GM12878 (cell line): Measurements from ENCODE around the gene ADRA2B. TPM values are rescaled to one million over a fixed set of nuclear protein-coding genes. Genes with fewer than 3 reads are reported as not detected.

Experiments used
- ATAC-seq: fragments of 200-7000 bp; cut with Tn5 transposase; 3 replicates; pipeline ENCODE4 v1.9.1; 2020; ENCODE audit warnings: mild to moderate bottlenecking, moderate library complexity
- BruUV-seq: library from RNA; stranded (reverse); fragments of 400-500 nt; replicated peaks from 2 replicates; lab custom pipeline; 2021; lab: Mats Ljungman, UMichigan
- CTCF ChIA-PET: fragments of 300-600 bp; sonication (Branson Sonifier 250); formaldehyde crosslinking; extraction: SDS; loops from one replicate; lab custom pipeline; 2021; ENCODE audit warnings: inconsistent platforms; lab: Yijun Ruan, JAX
- POLR2A ChIA-PET: fragments of 350-600 bp; formaldehyde crosslinking; extraction: SDS; loops from one replicate; lab custom pipeline; 2021; ENCODE audit warnings: inconsistent platforms; lab: Charles Lee
- RAD21 ChIA-PET: fragments of 300-600 bp; sonication (Branson Sonifier 250); formaldehyde crosslinking; loops from one replicate; lab custom pipeline; 2023; ENCODE audit warnings: antibody characterized with exemption; ENCODE audit not compliant: unreplicated experiment; lab: Charles Lee
- SMC1A ChIA-PET: fragments of 300-600 bp; sonication (Branson Sonifier 250); formaldehyde crosslinking; loops from one replicate; lab custom pipeline; 2023; ENCODE audit not compliant: unreplicated experiment, uncharacterized antibody; lab: Charles Lee
- DNase-seq: peaks from one replicate; pipeline ENCODE4 v3.0.0-alpha.2; 2011; ENCODE audit warnings: low read depth, low spot score
- FAIRE-seq: peaks from 3 replicates; lab custom pipeline; 2011; peaks lifted over from hg19 to GRCh38; lab: Jason Lieb, UNC
- H2AFZ ChIP-seq: 2 replicates; pipeline ENCODE4 v1.6.0; 2011; ENCODE audit warnings: low read depth, low read length, control low read depth; ENCODE audit not compliant: control insufficient read depth
- H3K27ac ChIP-seq: 2 replicates; pipeline ENCODE4 v1.5.1; 2011; ENCODE audit warnings: control low read depth; ENCODE audit not compliant: control insufficient read depth, insufficient read depth
- H3K27me3 ChIP-seq, 2 experiments: replicated peaks in 1 of 2; 2 replicates each; pipeline versions ENCODE4 v1.6.0 to v1.6.1; 2011; ENCODE audit warnings: low read length in 1 of 2; ENCODE audit not compliant: control insufficient read depth in 2 of 2, insufficient read depth in 2 of 2
- H3K36me3 ChIP-seq, 2 experiments: 2 replicates each; pipeline ENCODE4 v1.5.1; 2011; ENCODE audit warnings: low read length in 1 of 2; ENCODE audit not compliant: control insufficient read depth in 2 of 2, insufficient read depth in 2 of 2
- H3K4me1 ChIP-seq: 2 replicates; pipeline ENCODE4 v1.6.1; 2011; ENCODE audit warnings: mild to moderate bottlenecking, low read length, moderate library complexity, mixed read lengths; ENCODE audit not compliant: control insufficient read depth, insufficient read depth
- H3K4me2 ChIP-seq: 2 replicates; pipeline ENCODE4 v1.6.0; 2011; ENCODE audit warnings: control low read depth; ENCODE audit not compliant: control insufficient read depth, insufficient read depth
- H3K4me3 ChIP-seq: fragments of 200-600 bp; sonication (generic); 2 replicates; pipeline ENCODE4 v1.5.1; 2016
- H3K79me2 ChIP-seq: 2 replicates; pipeline ENCODE4 v1.6.0; 2011; ENCODE audit warnings: low read length; ENCODE audit not compliant: control insufficient read depth, insufficient read depth
- H3K9ac ChIP-seq: 2 replicates; pipeline ENCODE4 v1.8.0; 2011; ENCODE audit warnings: low read length, control low read depth, mixed read lengths; ENCODE audit not compliant: control insufficient read depth, insufficient read depth
- H3K9me3 ChIP-seq: replicated peaks from 3 replicates; pipeline ENCODE4 v1.5.1; 2011; ENCODE audit warnings: mild to moderate bottlenecking, low read length; ENCODE audit not compliant: control insufficient read depth, insufficient read depth
- H4K20me1 ChIP-seq: 2 replicates; pipeline ENCODE4 v1.6.0; 2011; ENCODE audit not compliant: control insufficient read depth, insufficient read depth
- BACH1 ChIP-seq: fragments of 450-650 bp; IDR thresholded peaks from 2 replicates; pipeline ENCODE4 v1.6.1; 2017; ENCODE audit warnings: mild to moderate bottlenecking, borderline replicate concordance
- FOS ChIP-seq: IDR thresholded peaks from 3 replicates; pipeline ENCODE4 v1.6.1; 2011; ENCODE audit warnings: borderline replicate concordance; ENCODE audit not compliant: insufficient read length; ENCODE audit errors: extremely low read depth
- KAT2A ChIP-seq: conservative IDR thresholded peaks from 2 replicates; pipeline ENCODE4 v1.6.1; 2011; ENCODE audit warnings: low read depth, low read length; ENCODE audit not compliant: control insufficient read depth
- KLF5 ChIP-seq: fragments of 450-650 bp; IDR thresholded peaks from 2 replicates; pipeline ENCODE4 v1.6.1; 2014; ENCODE audit warnings: mild to moderate bottlenecking; ENCODE audit not compliant: partially characterized antibody
- MTA3 ChIP-seq: IDR thresholded peaks from 2 replicates; pipeline ENCODE4 v1.6.1; 2012; ENCODE audit warnings: low read length, inconsistent platforms, borderline replicate concordance
- NFIC ChIP-seq: IDR thresholded peaks from 2 replicates; pipeline ENCODE4 v1.6.1; 2012; ENCODE audit warnings: low read depth, mild to moderate bottlenecking, inconsistent platforms, low read length, moderate library complexity
- PAX5 ChIP-seq: IDR thresholded peaks from 2 replicates; pipeline ENCODE4 v1.6.1; 2011; ENCODE audit warnings: low read depth, low read length, borderline replicate concordance
- RB1 ChIP-seq: fragments of 450-650 bp; formaldehyde crosslinking; IDR thresholded peaks from 2 replicates; pipeline ENCODE4 v1.6.1; 2017; ENCODE audit warnings: mild to moderate bottlenecking, borderline replicate concordance
- RBBP5 ChIP-seq: fragments of 200-600 bp; sonication (generic); conservative IDR thresholded peaks from 2 replicates; pipeline ENCODE4 v1.6.1; 2016
- ZNF24 ChIP-seq: fragments of 450-650 bp; IDR thresholded peaks from 2 replicates; pipeline ENCODE4 v1.6.1; 2017; ENCODE audit warnings: antibody characterized with exemption, mild to moderate bottlenecking
- WGBS: methylation state at CpG from one replicate; pipeline ENCODE4 v1.1.6; 2016; ENCODE audit warnings: low lambda C conversion rate; ENCODE audit not compliant: insufficient replicate concordance, insufficient coverage; ENCODE audit errors: missing lambda C conversion rate; 5-methylcytosine and 5-hydroxymethylcytosine counted together
- in situ Hi-C: fragments of 300-500 bp; cut with MboI; formaldehyde crosslinking; loops from 9 replicates; pipeline ENCODE4 v1.14.3; 2018; ENCODE audit warnings: mixed read lengths
- intact Hi-C: fragments of 100-400 bp; cut with micrococcal nuclease; formaldehyde crosslinking; loops from one replicate; pipeline ENCODE4 v1.14.2; 2022; ENCODE audit not compliant: unreplicated experiment
- polyA plus RNA-seq, 11 experiments: library from polyadenylated mRNA; depleted of rRNA in 4 of 11; unstranded in 6 of 11; stranded (reverse) in 5 of 11; fragments of >200 nt; fragmentation: Nextera tagmentation in 4 of 11; fragmentation: Illumina TruSeq in 1 of 11; extraction: Ambion mirVana in 4 of 11; extraction: Trizol in 1 of 11; gene quantifications; 1 replicate in 1 of 11; 2 replicates in 10 of 11; pipeline versions ENCODE4 v1.2.1 to v1.2.3, GENCODE V29; 2011 to 2016; ENCODE audit warnings: inconsistent platforms in 2 of 11, missing spikeins in 2 of 11, low read depth in 1 of 11
- total RNA-seq, 4 experiments: library from RNA; depleted of rRNA in 3 of 4; stranded (reverse); fragments of >200 nt in 3 of 4; fragmentation: Illumina TruSeq in 1 of 4; extraction: Trizol in 1 of 4; gene quantifications; 2 replicates each; pipeline versions ENCODE4 v1.2.1 to v1.2.3, GENCODE V29; 2013 to 2021
- TF ChIP-seq, protein P1 (sequence below): fragments of 450-650 bp; IDR thresholded peaks from 2 replicates; pipeline ENCODE4 v1.6.1; 2018; ENCODE audit warnings: borderline replicate concordance, mild to moderate bottlenecking; ENCODE audit not compliant: partially characterized antibody
- TF ChIP-seq, protein P2 (sequence below): IDR thresholded peaks from 2 replicates; pipeline ENCODE4 v1.6.1; 2012; ENCODE audit warnings: improper control_type of control experiment, low read depth, low read length; ENCODE audit not compliant: insufficient replicate concordance

The ADRA2B gene
- total and polyA plus RNA-seq, 10 of the 15 experiments (the other 5 are each of a cell fraction or from before 2014, with no cell fraction given): 0.01 to 0.10 (median 0.04) TPM; not detected in 6

DNA sequence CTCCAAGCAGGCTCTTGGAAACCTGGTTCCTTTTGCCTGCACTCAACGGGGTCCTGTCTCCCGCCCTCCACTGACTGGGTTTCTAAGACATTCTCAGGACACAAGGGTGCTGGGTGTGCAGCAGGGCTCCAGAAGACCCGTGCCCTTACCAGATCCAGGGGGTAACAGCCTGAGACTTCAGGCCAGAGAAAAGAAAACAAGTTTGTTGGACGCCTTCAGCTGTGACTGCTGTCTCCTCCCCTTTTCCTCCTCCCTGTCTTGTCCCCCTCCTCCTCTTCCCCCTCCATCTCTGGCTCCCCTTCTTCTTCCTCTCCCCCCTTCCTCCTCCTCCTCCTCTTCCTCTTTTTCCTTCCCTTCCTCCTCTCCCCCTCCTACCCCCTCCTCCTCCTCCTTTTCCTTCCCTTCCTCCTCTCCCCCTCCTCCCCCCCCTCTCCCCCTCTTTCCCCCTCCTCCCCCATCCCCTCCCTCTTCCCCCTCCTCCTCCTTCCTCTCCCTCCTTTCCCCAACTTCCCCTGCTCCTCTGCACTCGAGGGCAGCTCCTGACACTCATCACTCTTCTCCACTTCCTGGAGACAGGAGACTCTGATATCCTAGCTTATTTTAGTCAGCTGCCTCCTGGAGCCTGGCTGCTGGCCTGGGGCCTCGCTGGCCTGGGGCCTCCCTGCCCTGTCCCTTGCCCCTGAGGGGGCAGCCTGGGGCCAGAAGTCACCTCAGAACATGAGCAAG lies 12.4 kb downstream of the ADRA2B start:
- DNase-seq: no peak
- Histone ChIP-seq H3K9me3 (peaks cover 4% of the 10 kb centered on the region; the same call in 2 of the 3 replicates), H4K20me1 (no peaks in the 10 kb centered on the region), H3K9ac (no peak overlapping the region), H3K27me3 (no peaks in the 10 kb centered on the region), H3K36me3 (no peaks in the 10 kb centered on the region), H3K4me3 (no peak overlapping the region), H2AFZ (no peak overlapping the region), H3K4me1 (no peaks in the 10 kb centered on the region), H3K4me2 (no peak overlapping the region), H3K79me2 (no peaks in the 10 kb centered on the region), H3K27ac (no peak overlapping the region)
- intact Hi-C loops: no loop called here
- ChIA-PET SMC1A (no interaction called here), RAD21 (no interaction called here), CTCF (no interaction called here), POLR2A (no interaction called here)
- FAIRE-seq: no peak
- ATAC-seq: no peak
- BruUV-seq: no TSS peak
- in situ Hi-C loops: no loop called here
- no peak for TF ChIP-seq RB1
- no peak for TF ChIP-seq MTA3
- TF ChIP-seq KLF5: no peak
- no peak for TF ChIP-seq BACH1
- TF ChIP-seq KAT2A: no peak
- TF ChIP-seq, protein P1, sequence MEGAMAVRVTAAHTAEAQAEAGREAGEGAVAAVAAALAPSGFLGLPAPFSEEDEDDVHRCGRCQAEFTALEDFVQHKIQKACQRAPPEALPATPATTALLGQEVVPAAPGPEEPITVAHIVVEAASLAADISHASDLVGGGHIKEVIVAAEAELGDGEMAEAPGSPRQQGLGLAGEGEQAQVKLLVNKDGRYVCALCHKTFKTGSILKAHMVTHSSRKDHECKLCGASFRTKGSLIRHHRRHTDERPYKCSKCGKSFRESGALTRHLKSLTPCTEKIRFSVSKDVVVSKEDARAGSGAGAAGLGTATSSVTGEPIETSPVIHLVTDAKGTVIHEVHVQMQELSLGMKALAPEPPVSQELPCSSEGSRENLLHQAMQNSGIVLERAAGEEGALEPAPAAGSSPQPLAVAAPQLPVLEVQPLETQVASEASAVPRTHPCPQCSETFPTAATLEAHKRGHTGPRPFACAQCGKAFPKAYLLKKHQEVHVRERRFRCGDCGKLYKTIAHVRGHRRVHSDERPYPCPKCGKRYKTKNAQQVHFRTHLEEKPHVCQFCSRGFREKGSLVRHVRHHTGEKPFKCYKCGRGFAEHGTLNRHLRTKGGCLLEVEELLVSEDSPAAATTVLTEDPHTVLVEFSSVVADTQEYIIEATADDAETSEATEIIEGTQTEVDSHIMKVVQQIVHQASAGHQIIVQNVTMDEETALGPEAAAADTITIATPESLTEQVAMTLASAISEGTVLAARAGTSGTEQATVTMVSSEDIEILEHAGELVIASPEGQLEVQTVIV: no peak
- TF ChIP-seq NFIC: no peak
- TF ChIP-seq, protein P2, sequence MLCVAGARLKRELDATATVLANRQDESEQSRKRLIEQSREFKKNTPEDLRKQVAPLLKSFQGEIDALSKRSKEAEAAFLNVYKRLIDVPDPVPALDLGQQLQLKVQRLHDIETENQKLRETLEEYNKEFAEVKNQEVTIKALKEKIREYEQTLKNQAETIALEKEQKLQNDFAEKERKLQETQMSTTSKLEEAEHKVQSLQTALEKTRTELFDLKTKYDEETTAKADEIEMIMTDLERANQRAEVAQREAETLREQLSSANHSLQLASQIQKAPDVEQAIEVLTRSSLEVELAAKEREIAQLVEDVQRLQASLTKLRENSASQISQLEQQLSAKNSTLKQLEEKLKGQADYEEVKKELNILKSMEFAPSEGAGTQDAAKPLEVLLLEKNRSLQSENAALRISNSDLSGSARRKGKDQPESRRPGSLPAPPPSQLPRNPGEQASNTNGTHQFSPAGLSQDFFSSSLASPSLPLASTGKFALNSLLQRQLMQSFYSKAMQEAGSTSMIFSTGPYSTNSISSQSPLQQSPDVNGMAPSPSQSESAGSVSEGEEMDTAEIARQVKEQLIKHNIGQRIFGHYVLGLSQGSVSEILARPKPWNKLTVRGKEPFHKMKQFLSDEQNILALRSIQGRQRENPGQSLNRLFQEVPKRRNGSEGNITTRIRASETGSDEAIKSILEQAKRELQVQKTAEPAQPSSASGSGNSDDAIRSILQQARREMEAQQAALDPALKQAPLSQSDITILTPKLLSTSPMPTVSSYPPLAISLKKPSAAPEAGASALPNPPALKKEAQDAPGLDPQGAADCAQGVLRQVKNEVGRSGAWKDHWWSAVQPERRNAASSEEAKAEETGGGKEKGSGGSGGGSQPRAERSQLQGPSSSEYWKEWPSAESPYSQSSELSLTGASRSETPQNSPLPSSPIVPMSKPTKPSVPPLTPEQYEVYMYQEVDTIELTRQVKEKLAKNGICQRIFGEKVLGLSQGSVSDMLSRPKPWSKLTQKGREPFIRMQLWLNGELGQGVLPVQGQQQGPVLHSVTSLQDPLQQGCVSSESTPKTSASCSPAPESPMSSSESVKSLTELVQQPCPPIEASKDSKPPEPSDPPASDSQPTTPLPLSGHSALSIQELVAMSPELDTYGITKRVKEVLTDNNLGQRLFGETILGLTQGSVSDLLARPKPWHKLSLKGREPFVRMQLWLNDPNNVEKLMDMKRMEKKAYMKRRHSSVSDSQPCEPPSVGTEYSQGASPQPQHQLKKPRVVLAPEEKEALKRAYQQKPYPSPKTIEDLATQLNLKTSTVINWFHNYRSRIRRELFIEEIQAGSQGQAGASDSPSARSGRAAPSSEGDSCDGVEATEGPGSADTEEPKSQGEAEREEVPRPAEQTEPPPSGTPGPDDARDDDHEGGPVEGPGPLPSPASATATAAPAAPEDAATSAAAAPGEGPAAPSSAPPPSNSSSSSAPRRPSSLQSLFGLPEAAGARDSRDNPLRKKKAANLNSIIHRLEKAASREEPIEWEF: no peak
- no peak for TF ChIP-seq ZNF24
- no peak for TF ChIP-seq FOS
- no peak for TF ChIP-seq RBBP5
- TF ChIP-seq PAX5: no peak
- 17% methylated on average over 5 of the region's 6 CpGs for WGBS
